Mesenteric fat pad (tissue), 1 donor: ENCODE results near the gene FAHD1. TPM values are rescaled to one million over a fixed set of nuclear protein-coding genes. Genes with fewer than 3 reads are reported as not detected.

Source experiments
- DNase-seq: peaks from one replicate; pipeline ENCODE4 v3.0.0-alpha.2; 2020; ENCODE audit warnings: low spot score
- total RNA-seq: library from RNA; stranded (reverse); fragmentation: NEBNext Ultra II Directional; extraction: Animal tissue kit (Norgen Biotek cat#: 25700); gene quantifications from one replicate; pipeline ENCODE4 v1.2.1, GENCODE V29; 2021
- donor health status: DM: yes; HTN: yes; CAD: no.

FAHD1 gene
- total RNA-seq, 1 donor from 2014 or later: 17.9 TPM

GRCh38 chr16:1834096-1834495 is 7.1 kb downstream of the FAHD1 start:
- no peak for DNase-seq

GRCh38 chr16:1839554-1839953 is 12.5 kb downstream of the FAHD1 start:
- DNase-seq: peak; percentile 47

GRCh38 chr16:1845985-1846384 is 19.0 kb downstream of the FAHD1 start:
- no peak for DNase-seq

- no peak for DNase-seq
Observed at GRCh38 chr16:1846416-1846815, 19.4 kb downstream of the FAHD1 start.

- DNase-seq: no peak
Observed at GRCh38 chr16:1850981-1851380, 24.0 kb downstream of the FAHD1 start.

GRCh38 chr16:1851793-1852192 is 24.8 kb downstream of the FAHD1 start:
- DNase-seq: no peak

GRCh38 chr16:1857433-1858097 is 30.6 kb downstream of the FAHD1 start:
- DNase-seq: no peak

GRCh38 chr16:1858189-1858865 is 31.3 kb downstream of the FAHD1 start:
- DNase-seq: no peak

- no peak for DNase-seq
Observed at GRCh38 chr16:1859650-1860049, 32.6 kb downstream of the FAHD1 start.

- no peak for DNase-seq
Observed at GRCh38 chr16:1861730-1862129, 34.7 kb downstream of the FAHD1 start.

GRCh38 chr16:1862394-1862793 is 35.4 kb downstream of the FAHD1 start:
- peak; percentile 24 for DNase-seq

- no peak for DNase-seq
Observed at GRCh38 chr16:1863681-1864460, 36.9 kb downstream of the FAHD1 start.

- no peak for DNase-seq
Observed at GRCh38 chr16:1865902-1866690, 39.1 kb downstream of the FAHD1 start.

- no peak for DNase-seq
Observed at GRCh38 chr16:1870365-1871082, 43.5 kb downstream of the FAHD1 start.

- DNase-seq: peak; percentile 84
Observed at GRCh38 chr16:1871974-1872635, 45.1 kb downstream of the FAHD1 start, which contains the start of gene MEIOB. TSS of gene MEIOB (minus strand) at chr16:1872164. CDS start at chr16:1868175, 3,989 bp downstream.

- peak; percentile 24 for DNase-seq
Observed at GRCh38 chr16:1874854-1875253, 47.8 kb downstream of the FAHD1 start.

GRCh38 chr16:1876066-1876465 is 49.1 kb downstream of the FAHD1 start:
- DNase-seq: peak; percentile 57

- DNase-seq: peak; percentile 20
Observed at GRCh38 chr16:1876468-1876867, 49.5 kb downstream of the FAHD1 start.

- DNase-seq: peak; percentile 41
Observed at GRCh38 chr16:1877089-1877488, 50.1 kb downstream of the FAHD1 start.

- DNase-seq: peak; percentile 39
Observed at GRCh38 chr16:1877804-1878203, 50.8 kb downstream of the FAHD1 start.
